ENCODE results near the gene CEP104. TPM values are rescaled to one million over a fixed set of nuclear protein-coding genes. Genes with fewer than 3 reads are reported as not detected.

The CEP104 gene
- total and polyA plus RNA-seq, 9 of the 15 experiments (the other 6 are each of a cell fraction or from before 2014, with no cell fraction given), result 11.2 to 63.4 (median 42.6) TPM

GRCh38 chr1:3775490-3776230 is 81.4 kb downstream of the CEP104 start (continued):
- TF ChIP-seq REST (IDR thresholded peaks at IDR 0.05; ENCODE audit: borderline replicate concordance) (peak; percentile 59), REST (CRISPR knock-in tag; IDR thresholded peaks at IDR 0.05; ENCODE audit: low read depth) (no peak), SAP30 (IDR thresholded peaks at IDR 0.05; ENCODE audit: borderline replicate concordance, insufficient read depth, low read depth, low read length, poor library complexity, severe bottlenecking) (no peak), SP1 (CRISPR knock-in tag; IDR thresholded peaks at IDR 0.05) (peak; percentile 79), CREB3L1 (IDR thresholded peaks at IDR 0.05; ENCODE audit: borderline replicate concordance, low read depth) (peak; percentile 76; the same call in 1 of the 2 replicates), ARID4B (CRISPR knock-in tag; IDR thresholded peaks at IDR 0.05) (peak; percentile 92), ZBTB5 (IDR thresholded peaks at IDR 0.05) (no peak), PYGO2 (tag; IDR thresholded peaks at IDR 0.05) (no peak), DDX20 (tag; IDR thresholded peaks at IDR 0.05; ENCODE audit: low read depth) (no peak), ZC3H11A (IDR thresholded peaks at IDR 0.05; ENCODE audit: low read depth, low read length) (no peak)
